Activated naive CD4-positive, alpha-beta T cell treated with anti-CD3 and anti-CD28 coated beads, Interleukin-2, amount 50 U/mL, for 16 hours (primary cell): ENCODE measurements around the gene VMP1.
"Not testable (repeated sequence)": the region's sequence is repeated elsewhere in the genome, so short reads cannot be mapped to it uniquely, and the experiment has no call there.

ENCODE experiments used
- DNase-seq: peaks from one replicate; pipeline ENCODE4 v3.0.0-alpha.2; 2020

Gene VMP1

DNA sequence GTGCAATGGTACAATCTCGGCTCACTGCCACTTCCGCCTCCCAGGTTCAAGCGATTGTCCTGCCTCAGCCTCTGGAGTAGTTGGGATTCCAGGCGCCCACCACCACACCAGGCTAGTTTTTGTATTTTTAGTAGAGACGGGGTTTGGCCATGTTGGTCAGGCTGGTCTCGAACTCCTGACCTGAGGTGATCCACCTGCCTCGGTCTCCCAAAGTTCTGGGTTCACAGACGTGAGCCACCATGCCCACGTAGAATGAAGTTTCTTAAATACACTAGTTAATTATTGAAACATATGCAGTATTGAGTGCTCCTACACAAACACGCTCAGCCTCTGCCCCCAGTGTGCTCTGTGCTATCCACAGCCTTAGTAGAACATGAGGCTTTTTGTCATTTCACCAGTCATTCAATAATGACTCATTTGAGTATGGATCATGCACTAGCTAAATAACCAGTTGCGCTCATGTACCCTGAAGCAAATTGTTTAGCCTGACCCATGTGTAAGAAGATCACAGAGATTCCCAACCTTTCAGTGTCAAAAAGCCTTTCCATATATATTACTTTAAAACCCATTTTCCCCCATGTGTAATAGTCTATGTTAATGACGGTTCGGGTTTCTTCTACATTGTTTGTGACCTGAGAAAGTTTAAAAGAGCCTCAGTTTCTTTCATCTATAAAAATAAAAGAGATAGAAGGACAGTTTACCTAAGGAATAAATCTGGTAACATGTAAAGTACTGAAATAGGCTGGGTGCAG is 135.6 kb downstream of the VMP1 start:
- peak; percentile 67 for DNase-seq

DNA sequence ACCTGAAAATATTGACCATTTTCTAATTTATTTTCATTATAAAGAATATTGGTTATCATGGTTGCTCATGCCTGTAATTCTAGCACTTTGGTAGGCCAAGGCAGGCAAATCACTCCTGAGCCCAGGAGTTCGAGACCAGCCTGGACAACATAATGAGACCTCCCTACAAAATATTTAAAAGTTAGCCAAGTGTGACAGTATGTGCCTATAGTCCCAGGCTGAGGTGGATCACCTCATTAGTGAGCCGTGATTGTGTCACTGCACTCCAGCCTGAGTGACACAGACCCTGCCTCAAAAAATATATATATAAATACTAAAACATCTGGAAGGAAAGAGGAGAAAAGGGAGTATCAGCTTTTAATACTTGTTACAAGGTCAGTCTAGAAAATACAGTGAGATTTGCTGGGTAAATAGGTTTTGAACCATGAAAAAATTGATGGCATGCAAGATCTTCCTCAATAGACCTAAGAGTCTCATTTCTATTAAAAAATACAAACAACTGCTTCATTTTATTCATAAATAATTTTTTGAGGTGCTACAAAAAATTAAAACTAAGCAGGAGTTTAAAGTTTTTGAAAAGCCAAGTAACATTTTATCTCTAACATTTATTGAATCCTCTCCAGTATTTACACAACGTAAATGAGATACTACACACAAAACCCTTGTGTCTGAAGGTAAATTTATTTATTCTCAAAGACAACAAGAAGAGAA is 137.6 kb downstream of the VMP1 start:
- no peak for DNase-seq

- peak; percentile 56 for DNase-seq
Measured at GRCh38 chr17:59845595-59846393, 138.3 kb downstream of the VMP1 start.

DNA sequence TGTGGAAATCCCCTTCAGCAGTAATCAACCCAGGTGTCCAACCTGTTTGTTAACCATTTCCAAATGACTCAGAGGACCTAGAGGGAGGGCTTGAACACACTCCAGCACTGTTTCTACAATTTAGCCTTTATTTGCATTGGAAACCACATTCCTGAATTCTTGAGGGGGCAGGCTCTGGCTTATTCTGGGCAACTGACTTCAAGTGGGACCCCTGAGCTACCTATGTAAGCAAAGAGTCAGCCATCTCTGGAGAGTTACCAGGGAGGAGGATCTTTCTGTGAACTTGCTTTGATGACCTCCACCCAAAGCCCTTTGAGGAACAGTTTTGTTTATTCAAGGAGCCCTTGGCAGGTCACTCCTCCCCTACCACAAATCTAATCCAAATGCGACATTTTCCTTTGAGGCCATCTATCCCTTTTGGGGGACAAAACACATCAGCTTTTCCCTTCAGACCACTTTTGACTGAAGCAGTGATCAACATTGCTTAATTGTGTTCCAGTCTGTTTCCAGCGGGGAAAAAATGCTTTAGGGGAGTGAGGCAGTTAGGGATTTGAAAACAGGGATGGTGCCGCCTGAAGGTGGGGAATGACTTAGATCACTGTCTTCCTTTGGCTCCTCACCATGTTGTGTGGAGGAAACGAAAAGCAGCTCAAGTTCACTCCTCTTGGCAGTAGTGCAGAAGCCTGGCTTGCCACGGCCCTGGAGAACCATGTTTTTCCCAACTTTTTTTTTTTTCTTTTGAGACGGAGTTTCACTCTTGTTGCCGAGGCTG is 139.1 kb downstream of the VMP1 start:
- no peak for DNase-seq

DNA sequence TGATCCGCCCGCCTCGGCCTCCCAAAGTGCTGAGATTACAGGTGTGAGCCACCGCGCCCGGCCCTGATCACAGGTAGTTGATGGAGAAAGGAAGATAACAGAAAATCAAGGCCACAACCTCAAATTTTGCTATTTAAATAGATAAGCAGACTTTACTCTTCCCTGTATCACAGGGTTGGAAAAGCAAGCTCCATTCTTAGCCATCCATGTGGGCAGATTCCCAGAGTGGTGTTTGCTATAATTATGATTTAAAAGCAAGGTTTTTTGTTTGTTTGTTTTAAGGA is 140.9 kb downstream of the VMP1 start:
- no peak for DNase-seq

DNA sequence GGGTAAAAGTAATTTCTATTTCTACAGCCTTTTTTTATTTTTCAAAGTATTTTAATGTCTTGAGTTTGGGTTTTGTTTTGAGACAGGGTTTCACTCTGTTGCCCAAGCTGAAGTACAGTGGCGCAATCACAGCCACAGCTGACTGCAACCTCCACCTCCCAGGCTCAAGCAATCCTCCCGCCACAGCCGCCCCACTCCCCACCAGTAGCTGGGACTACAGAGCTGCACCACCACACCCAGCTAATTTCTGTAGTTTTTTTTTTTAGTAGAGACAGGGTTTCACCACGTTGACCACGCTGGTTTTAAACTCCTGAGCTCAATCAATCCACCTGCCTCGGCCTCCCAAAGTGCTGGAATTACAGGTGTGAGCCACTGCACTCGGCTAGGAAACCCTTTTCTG is 141.3 kb downstream of the VMP1 start:
- no peak for DNase-seq

- not testable (repeated sequence) for DNase-seq
Measured at GRCh38 chr17:59850311-59850710, 142.9 kb downstream of the VMP1 start.

GRCh38 chr17:59851439-59852375 is 144.3 kb downstream of the VMP1 start:
- DNase-seq, result no peak

DNA sequence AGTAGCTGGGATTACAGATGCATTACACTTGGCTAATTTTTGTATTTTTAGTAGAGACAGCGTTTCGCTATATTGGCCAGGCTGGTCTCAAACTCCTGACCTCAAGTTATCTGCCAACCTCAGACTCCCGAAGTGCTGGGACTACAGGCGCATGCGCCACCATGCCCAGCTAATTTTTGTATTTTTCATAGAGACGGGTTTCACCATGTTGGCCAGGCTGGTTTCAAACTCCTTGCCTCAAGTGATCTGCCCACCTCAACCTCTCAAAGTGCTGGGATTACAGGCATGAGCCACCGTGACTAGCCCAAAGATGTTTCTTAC is 145.4 kb downstream of the VMP1 start:
- not testable (repeated sequence) for DNase-seq

DNA sequence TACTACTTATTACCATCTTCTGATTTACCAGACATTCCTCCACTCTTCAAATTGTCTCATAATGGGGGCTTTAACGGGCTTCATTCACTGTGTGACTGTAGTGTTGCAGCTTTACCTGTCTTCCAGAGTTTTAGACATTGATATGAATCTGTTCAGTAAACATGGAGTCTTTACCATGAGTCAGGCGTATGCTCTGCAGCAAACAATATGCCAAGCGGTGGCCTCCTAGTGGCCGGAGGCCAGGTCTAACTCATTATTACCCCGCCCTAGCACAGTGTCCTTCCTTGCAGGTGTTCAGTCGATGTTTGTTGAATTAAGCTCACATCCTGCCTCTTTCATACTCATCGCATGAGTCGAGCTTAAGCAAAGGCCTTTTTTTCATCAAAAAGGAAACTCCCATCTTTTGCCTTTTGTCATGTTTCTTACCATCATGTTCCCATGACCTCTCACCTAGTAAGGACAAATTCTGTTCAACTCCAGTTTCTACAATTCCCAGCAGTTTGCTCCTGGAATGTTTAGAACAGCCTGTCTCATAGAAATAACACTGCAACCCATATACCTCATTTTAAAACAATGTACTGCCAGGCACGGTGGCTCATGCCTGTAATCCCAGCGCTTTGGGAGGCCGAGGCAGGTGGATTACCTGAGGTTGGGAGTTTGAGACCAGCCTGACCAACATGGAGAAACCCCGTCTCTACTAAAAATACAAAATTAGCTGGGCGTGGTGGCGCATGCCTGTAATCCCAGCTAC is 145.9 kb downstream of the VMP1 start:
- peak; percentile 73 for DNase-seq

GRCh38 chr17:59853919-59854729 is 146.7 kb downstream of the VMP1 start:
- not testable (repeated sequence) for DNase-seq

- no peak for DNase-seq
Measured at GRCh38 chr17:59856859-59857794, 149.7 kb downstream of the VMP1 start.

DNA sequence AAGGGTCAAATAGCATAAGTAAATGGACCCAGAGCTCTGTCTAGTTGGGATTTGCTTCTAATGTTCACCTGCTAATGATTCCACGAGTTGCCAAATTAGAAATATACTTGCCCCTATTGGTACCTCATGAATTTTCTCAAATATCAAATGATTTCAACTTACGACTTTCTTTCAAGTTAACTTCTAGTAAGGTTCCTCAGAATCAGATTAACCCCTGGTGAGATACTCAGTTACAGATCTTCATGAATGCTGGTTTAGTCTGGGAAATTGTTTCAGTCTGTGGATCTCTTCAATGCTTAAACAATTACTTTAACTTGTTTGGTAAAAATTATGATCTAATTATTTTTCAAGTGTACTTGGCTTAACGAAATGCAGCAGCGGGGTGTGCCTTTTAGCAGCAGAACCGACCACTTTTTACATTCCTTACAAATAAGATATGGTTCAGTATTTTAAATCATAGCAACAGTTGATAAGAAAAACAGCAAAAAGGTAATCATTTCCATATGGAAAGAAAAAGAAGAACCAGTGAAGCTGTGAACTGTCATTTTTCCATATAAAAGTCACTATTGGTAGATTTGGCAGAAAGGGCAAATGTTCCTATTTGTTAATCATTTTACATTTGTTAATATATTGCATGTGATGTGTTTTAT is 150.8 kb downstream of the VMP1 start:
- DNase-seq, result no peak

GRCh38 chr17:59858932-59859331 is 151.5 kb downstream of the VMP1 start:
- no peak for DNase-seq

DNA sequence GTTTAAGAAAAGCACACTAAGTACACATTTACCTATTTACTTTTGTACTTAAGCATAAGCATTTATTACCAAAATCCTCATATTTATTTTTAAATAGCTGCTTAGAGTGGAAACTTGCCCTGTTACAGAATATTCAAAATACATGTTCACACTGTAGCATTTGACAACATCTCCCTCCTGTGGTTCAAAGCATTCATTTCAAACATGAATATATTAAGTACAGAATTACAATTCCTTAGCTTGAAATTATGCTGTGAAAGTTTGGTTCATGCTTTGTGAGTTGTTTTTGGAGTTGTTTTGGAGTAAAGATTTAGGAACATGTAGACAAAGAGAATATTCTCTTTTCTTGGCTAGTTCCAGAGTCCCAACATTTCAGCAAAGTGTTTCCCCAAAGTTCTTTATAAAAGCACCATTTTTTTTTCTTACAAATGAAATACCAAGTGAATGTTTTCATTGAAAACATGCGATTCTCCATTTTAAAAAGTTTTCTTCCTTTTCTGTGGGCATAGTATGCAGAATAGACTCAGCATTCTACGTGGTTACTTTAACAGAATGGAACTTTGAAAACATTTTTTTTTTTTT is 152.1 kb downstream of the VMP1 start:
- DNase-seq, result no peak

DNA sequence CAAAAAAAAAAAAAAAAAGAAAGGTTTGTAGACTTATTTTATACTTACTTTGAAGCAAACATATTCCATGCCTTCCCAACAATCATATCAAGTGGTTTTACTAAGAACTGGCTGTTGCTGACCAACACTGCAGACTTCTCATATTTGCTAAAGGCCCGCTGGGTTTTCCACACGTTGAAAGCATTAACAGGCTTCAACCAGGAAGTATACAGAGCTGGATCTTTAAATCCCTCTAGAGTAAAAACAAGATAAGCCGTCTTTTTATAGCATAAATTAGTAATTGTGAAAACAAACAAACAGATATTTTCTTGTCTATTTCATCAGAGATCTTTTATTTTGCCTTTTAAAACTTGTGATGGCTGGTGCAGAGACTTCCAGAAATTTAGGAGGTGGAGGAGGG is 156.2 kb downstream of the VMP1 start:
- no peak for DNase-seq

DNA sequence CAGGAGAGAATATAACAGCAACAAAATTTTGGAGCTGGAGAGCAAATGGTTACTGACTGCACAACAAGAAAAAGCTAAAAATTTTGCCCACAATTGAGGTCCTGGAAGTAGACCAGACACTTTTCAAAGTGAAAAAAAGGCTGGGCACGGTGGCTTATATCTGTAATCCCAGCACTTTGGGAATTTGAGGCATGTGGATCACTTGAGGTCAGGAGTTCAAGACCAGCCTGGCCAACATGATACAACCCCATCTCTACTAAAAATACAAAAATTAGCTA is 162.4 kb downstream of the VMP1 start:
- no peak for DNase-seq

DNA sequence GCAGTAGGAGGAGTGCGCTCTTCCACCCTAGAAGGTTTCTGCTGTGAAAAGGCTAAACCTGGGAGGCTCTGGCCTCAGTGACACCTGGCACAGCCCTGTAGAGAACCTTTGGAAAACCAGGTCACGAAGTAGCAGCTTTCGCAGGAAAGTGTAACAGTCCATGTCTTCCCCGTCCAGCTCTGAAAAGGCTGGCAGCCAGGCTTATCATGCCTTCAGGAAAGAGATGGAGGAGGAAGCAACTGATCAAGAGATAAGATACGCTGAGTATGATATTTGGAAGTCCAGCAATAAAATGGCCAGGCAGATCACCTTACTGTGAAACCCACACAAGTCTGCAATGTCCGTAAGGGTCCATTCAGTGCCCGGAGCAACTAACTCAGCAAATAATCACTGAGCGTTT is 163.0 kb downstream of the VMP1 start:
- DNase-seq, result no peak

- no peak for DNase-seq
Measured at GRCh38 chr17:59872351-59872750, 164.9 kb downstream of the VMP1 start.
